ENCODE results near the gene SNX27. TPM values are rescaled to one million over a fixed set of nuclear protein-coding genes. Genes with fewer than 3 reads are reported as not detected.
"Not testable (repeated sequence)": the region's sequence is repeated elsewhere in the genome, so short reads cannot be mapped to it uniquely, and the experiment has no call there.

Gene SNX27
- total and polyA plus RNA-seq, 10 of the 15 experiments (the other 5 are each of a cell fraction or from before 2014, with no cell fraction given) = 3.8 to 21.8 (median 12.5) TPM

- CTCF ChIA-PET = interaction anchor here (1.9 kb wide), 1 partner anchor 136 kb away, joined by 5 read pairs; no protein-coding TSS in a partner anchor
- H3K27me3 ChIP-seq (replicated peaks in 1 of 2; ENCODE audit: control insufficient read depth in 2 of 2, insufficient read depth in 2 of 2, low read length in 1 of 2) = no peaks in the 10 kb centered on the region
- H3K4me1 ChIP-seq (ENCODE audit: control insufficient read depth, insufficient read depth, low read length) = no peaks in the 10 kb centered on the region
- H3K36me3 ChIP-seq (ENCODE audit: control insufficient read depth in 2 of 2, insufficient read depth in 2 of 2, low read length in 1 of 2) = no peaks in the 10 kb centered on the region
- in situ Hi-C loops (cut with MboI) = loop anchor here (5.0 kb wide), 1 partner anchor 133 kb away; no protein-coding TSS in a partner anchor
- WGBS (ENCODE audit: insufficient coverage, insufficient replicate concordance, low lambda C conversion rate, missing lambda C conversion rate) = 26% methylated on average over 4 of the region's 4 CpGs
- BruUV-seq (replicated peaks) = no TSS peak
- no peaks in the 10 kb centered on the region for H3K9me3 ChIP-seq (replicated peaks; ENCODE audit: control insufficient read depth, insufficient read depth, low read length)
- no peak for DNase-seq (ENCODE audit: low read depth, low spot score)
- H3K9ac ChIP-seq (ENCODE audit: control insufficient read depth, insufficient read depth, low read length) = no peak overlapping the region
- H2AFZ ChIP-seq (ENCODE audit: control insufficient read depth, low read depth, low read length) = no peak overlapping the region
- no peak for ATAC-seq
- H3K4me3 ChIP-seq = no peak overlapping the region
- H3K4me2 ChIP-seq (ENCODE audit: control insufficient read depth, insufficient read depth) = no peak overlapping the region
- TF ChIP-seq CEBPB (IDR thresholded peaks at IDR 0.05; ENCODE audit: borderline replicate concordance in 1 of 2, low read depth in 2 of 2, low read length in 2 of 2) = no peak
- no peak for TF ChIP-seq WRNIP1 (IDR thresholded peaks at IDR 0.05; ENCODE audit: borderline replicate concordance, low read depth, low read length)
- intact Hi-C loops (cut with micrococcal nuclease; ENCODE audit: unreplicated experiment) = no loop called here
- RAD21 ChIA-PET (ENCODE audit: unreplicated experiment) = no interaction called here
- no peaks in the 10 kb centered on the region for H4K20me1 ChIP-seq (ENCODE audit: control insufficient read depth, insufficient read depth)
- H3K79me2 ChIP-seq (ENCODE audit: control insufficient read depth, insufficient read depth, low read length) = no peaks in the 10 kb centered on the region
- no peak for FAIRE-seq
- no peak overlapping the region for H3K27ac ChIP-seq (ENCODE audit: control insufficient read depth, insufficient read depth)
- SMC1A ChIA-PET (ENCODE audit: uncharacterized antibody, unreplicated experiment) = interaction anchor here (2.0 kb wide), 1 partner anchor 136 kb away, joined by 7 read pairs; no protein-coding TSS in a partner anchor
- POLR2A ChIA-PET = no interaction called here
Measured at GRCh38 chr1:151729966-151730291, 118.1 kb downstream of the SNX27 start.

GRCh38 chr1:151733126-151733525, 121.3 kb downstream of the SNX27 start:
- H3K9me3 ChIP-seq (replicated peaks; ENCODE audit: control insufficient read depth, insufficient read depth, low read length) = peaks cover 7% of the 10 kb centered on the region; the same call in 1 of the 3 replicates
- no peaks in the 10 kb centered on the region for H3K4me1 ChIP-seq (ENCODE audit: control insufficient read depth, insufficient read depth, low read length)
- H3K4me3 ChIP-seq = no peak overlapping the region
- RAD21 ChIA-PET (ENCODE audit: unreplicated experiment) = interaction anchor here (0.5 to 2.2 kb wide), 4 partner anchors 28 to 672 kb away, joined by 3 to 7 read pairs (median 4); partner anchors contain the start of gene MRPL9
- H3K4me2 ChIP-seq (ENCODE audit: control insufficient read depth, insufficient read depth) = no peak overlapping the region
- H2AFZ ChIP-seq (ENCODE audit: control insufficient read depth, low read depth, low read length) = no peak overlapping the region
- POLR2A ChIA-PET = interaction anchor here (0.6 kb wide), 1 partner anchor 9 kb away, joined by 7 read pairs; no protein-coding TSS in a partner anchor
- H3K36me3 ChIP-seq (ENCODE audit: control insufficient read depth in 2 of 2, insufficient read depth in 2 of 2, low read length in 1 of 2) = no peaks in the 10 kb centered on the region
- in situ Hi-C loops (cut with MboI) (loop anchor here (5.0 kb wide), 1 partner anchor 136 kb away; no protein-coding TSS in a partner anchor), intact Hi-C loops (cut with micrococcal nuclease; ENCODE audit: unreplicated experiment) (no loop called here)
- H3K27me3 ChIP-seq (replicated peaks in 1 of 2; ENCODE audit: control insufficient read depth in 2 of 2, insufficient read depth in 2 of 2, low read length in 1 of 2) = no peaks in the 10 kb centered on the region
- no peak overlapping the region for H3K27ac ChIP-seq (ENCODE audit: control insufficient read depth, insufficient read depth)
- no peaks in the 10 kb centered on the region for H3K79me2 ChIP-seq (ENCODE audit: control insufficient read depth, insufficient read depth, low read length)
- DNase-seq (ENCODE audit: low read depth, low spot score) (no peak), ATAC-seq (no peak), FAIRE-seq (no peak)
- BruUV-seq (replicated peaks) = no TSS peak
- TF ChIP-seq TAF1 (IDR thresholded peaks at IDR 0.05; ENCODE audit: borderline replicate concordance, low read depth, low read length) = no peak
- H3K9ac ChIP-seq (ENCODE audit: control insufficient read depth, insufficient read depth, low read length) = no peak overlapping the region
- 51% methylated on average over 3 of the region's 3 CpGs for WGBS (ENCODE audit: insufficient coverage, insufficient replicate concordance, low lambda C conversion rate, missing lambda C conversion rate)
- H4K20me1 ChIP-seq (ENCODE audit: control insufficient read depth, insufficient read depth) = no peaks in the 10 kb centered on the region
- CTCF ChIA-PET = interaction anchor here (1.0 to 2.5 kb wide), 5 partner anchors 30 to 502 kb away, joined by 3 to 16 read pairs (median 4); partner anchors contain the start of gene MRPL9
- SMC1A ChIA-PET (ENCODE audit: uncharacterized antibody, unreplicated experiment) = interaction anchor here (1.1 to 1.4 kb wide), 2 partner anchors 18 to 40 kb away, joined by 3 read pairs; no protein-coding TSS in a partner anchor

GRCh38 chr1:151733995-151734394, 122.1 kb downstream of the SNX27 start:
- BruUV-seq (replicated peaks); H3K4me2 ChIP-seq (ENCODE audit: control insufficient read depth, insufficient read depth); H3K79me2 ChIP-seq (ENCODE audit: control insufficient read depth, insufficient read depth, low read length); H3K4me3 ChIP-seq; H3K4me1 ChIP-seq (ENCODE audit: control insufficient read depth, insufficient read depth, low read length); H4K20me1 ChIP-seq (ENCODE audit: control insufficient read depth, insufficient read depth); H3K27ac ChIP-seq (ENCODE audit: control insufficient read depth, insufficient read depth); DNase-seq (ENCODE audit: low read depth, low spot score); H3K36me3 ChIP-seq (ENCODE audit: control insufficient read depth in 2 of 2, insufficient read depth in 2 of 2, low read length in 1 of 2); H3K27me3 ChIP-seq (replicated peaks in 1 of 2; ENCODE audit: control insufficient read depth in 2 of 2, insufficient read depth in 2 of 2, low read length in 1 of 2); POLR2A ChIA-PET; FAIRE-seq; H3K9ac ChIP-seq (ENCODE audit: control insufficient read depth, insufficient read depth, low read length); H3K9me3 ChIP-seq (replicated peaks; ENCODE audit: control insufficient read depth, insufficient read depth, low read length); H2AFZ ChIP-seq (ENCODE audit: control insufficient read depth, low read depth, low read length); ATAC-seq: not testable (repeated sequence)
- WGBS (ENCODE audit: insufficient coverage, insufficient replicate concordance, low lambda C conversion rate, missing lambda C conversion rate) = 25% methylated on average over 9 of the region's 9 CpGs
- RAD21 ChIA-PET (ENCODE audit: unreplicated experiment) = interaction anchor here (1.2 to 2.2 kb wide), 8 partner anchors 29 to 290 kb away, joined by 3 to 12 read pairs (median 4); partner anchors contain the start of gene MRPL9
- SMC1A ChIA-PET (ENCODE audit: uncharacterized antibody, unreplicated experiment) = interaction anchor here (0.9 to 2.1 kb wide), 12 partner anchors 19 to 634 kb away, joined by 3 to 15 read pairs (median 4); no protein-coding TSS in a partner anchor
- CTCF ChIA-PET = interaction anchor here (0.9 to 2.5 kb wide), 21 partner anchors 13 to 503 kb away, joined by 3 to 18 read pairs (median 5); partner anchors contain the start of genes MRPL9, RIIAD1 and TDRKH
- intact Hi-C loops (cut with micrococcal nuclease; ENCODE audit: unreplicated experiment) = loop anchor here (2.0 kb wide), 3 partner anchors 41 to 289 kb away; no protein-coding TSS in a partner anchor
- in situ Hi-C loops (cut with MboI) = loop anchor here (5.0 kb wide), 1 partner anchor 137 kb away; no protein-coding TSS in a partner anchor
